Measurements from ENCODE around the gene CAMK4. TPM values are rescaled to one million over a fixed set of nuclear protein-coding genes. Genes with fewer than 3 reads are reported as not detected.
"Not testable (repeated sequence)": the region's sequence is repeated elsewhere in the genome, so short reads cannot be mapped to it uniquely, and the experiment has no call there.

CAMK4 gene
- polyA plus RNA-seq, 1 donor (not counting 4 experiments of a cell fraction or from before 2014, with no cell fraction given) = 0.45 TPM

- Histone ChIP-seq H3K36me3 (ENCODE audit: control insufficient read depth in 2 of 2, extremely low read depth in 1 of 2, insufficient read depth in 2 of 2, low read length in 2 of 2) (no peaks in the 10 kb centered on the region), H3K4me3 (ENCODE audit: control insufficient read depth in 2 of 3, extremely low read depth in 1 of 3, insufficient read depth in 2 of 3, low read depth in 1 of 3, low read length in 3 of 3) (no peak overlapping the region), H3K4me2 (ENCODE audit: control insufficient read depth, extremely low read depth, insufficient read depth, low read depth, low read length) (no peak overlapping the region), H2AFZ (ENCODE audit: control insufficient read depth, low read length) (no peak overlapping the region), H3K27ac (ENCODE audit: control insufficient read depth, insufficient read depth, low read length) (no peak overlapping the region), H3K79me2 (ENCODE audit: control insufficient read depth, insufficient read depth, low read length) (no peaks in the 10 kb centered on the region), H3K4me1 (ENCODE audit: control insufficient read depth, extremely low read depth, insufficient read depth, low read length) (no peaks in the 10 kb centered on the region), H3K9me1 (ENCODE audit: control insufficient read depth, extremely low read depth, insufficient read depth, low read length) (no peaks in the 10 kb centered on the region), H3K9ac (ENCODE audit: control insufficient read depth, extremely low read depth, insufficient read depth, low read length) (no peak overlapping the region), H3K27me3 (ENCODE audit: control insufficient read depth, extremely low read depth, insufficient read depth, low read length) (no peaks in the 10 kb centered on the region), H3K9me3 (ENCODE audit: control insufficient read depth, low read depth, low read length) (no peaks in the 10 kb centered on the region), H4K20me1 (ENCODE audit: control insufficient read depth, extremely low read depth, insufficient read depth, low read length) (no peaks in the 10 kb centered on the region)
- dilution Hi-C loops (cut with MboI; ENCODE audit: extremely low pct_ligation_motif_present, low sequenced_read_pairs) = no loop called here
- TF ChIP-seq EZH2 (IDR thresholded peaks at IDR 0.05; ENCODE audit: low read length) (no peak), CTCF (optimal IDR thresholded peaks at IDR 0.05 in 1 of 3, IDR thresholded peaks at IDR 0.05 in 1 of 3, conservative IDR thresholded peaks at IDR 0.05 in 1 of 3; ENCODE audit: extremely low read depth in 1 of 3, insufficient read depth in 2 of 3, low read length in 3 of 3) (no peak)
- FAIRE-seq (no peak), DNase-seq (ENCODE audit: low read depth, low spot score) (no peak)
These were observed 75.7 kb downstream of the CAMK4 start for GRCh38 chr5:111299831-111300432.

GRCh38 chr5:111301264-111301663, 77.1 kb downstream of the CAMK4 start:
- dilution Hi-C loops (cut with MboI; ENCODE audit: extremely low pct_ligation_motif_present, low sequenced_read_pairs) = no loop called here
- TF ChIP-seq EZH2 (IDR thresholded peaks at IDR 0.05; ENCODE audit: low read length) = no peak
- TF ChIP-seq CTCF (optimal IDR thresholded peaks at IDR 0.05 in 1 of 3, IDR thresholded peaks at IDR 0.05 in 1 of 3, conservative IDR thresholded peaks at IDR 0.05 in 1 of 3; ENCODE audit: extremely low read depth in 1 of 3, insufficient read depth in 2 of 3, low read length in 3 of 3) = no peak
- H3K4me2 ChIP-seq (ENCODE audit: control insufficient read depth, extremely low read depth, insufficient read depth, low read depth, low read length) = no peak overlapping the region

GRCh38 chr5:111302043-111302442, 77.9 kb downstream of the CAMK4 start:
- H3K4me2 ChIP-seq (ENCODE audit: control insufficient read depth, extremely low read depth, insufficient read depth, low read depth, low read length); dilution Hi-C loops (cut with MboI; ENCODE audit: extremely low pct_ligation_motif_present, low sequenced_read_pairs): not testable (repeated sequence)

More at GRCh38 chr5:111301264-111301663, 77.1 kb downstream of the CAMK4 start:
- Histone ChIP-seq H3K9ac (ENCODE audit: control insufficient read depth, extremely low read depth, insufficient read depth, low read length) (no peak overlapping the region), H3K9me1 (ENCODE audit: control insufficient read depth, extremely low read depth, insufficient read depth, low read length) (no peaks in the 10 kb centered on the region), H3K9me3 (ENCODE audit: control insufficient read depth, low read depth, low read length) (no peaks in the 10 kb centered on the region), H3K27ac (ENCODE audit: control insufficient read depth, insufficient read depth, low read length) (no peak overlapping the region), H4K20me1 (ENCODE audit: control insufficient read depth, extremely low read depth, insufficient read depth, low read length) (no peaks in the 10 kb centered on the region), H3K4me1 (ENCODE audit: control insufficient read depth, extremely low read depth, insufficient read depth, low read length) (no peaks in the 10 kb centered on the region), H2AFZ (ENCODE audit: control insufficient read depth, low read length) (no peak overlapping the region), H3K27me3 (ENCODE audit: control insufficient read depth, extremely low read depth, insufficient read depth, low read length) (no peaks in the 10 kb centered on the region), H3K79me2 (ENCODE audit: control insufficient read depth, insufficient read depth, low read length) (no peaks in the 10 kb centered on the region), H3K4me3 (ENCODE audit: control insufficient read depth in 2 of 3, extremely low read depth in 1 of 3, insufficient read depth in 2 of 3, low read depth in 1 of 3, low read length in 3 of 3) (no peak overlapping the region), H3K36me3 (ENCODE audit: control insufficient read depth in 2 of 2, extremely low read depth in 1 of 2, insufficient read depth in 2 of 2, low read length in 2 of 2) (no peaks in the 10 kb centered on the region)
- FAIRE-seq (no peak), DNase-seq (ENCODE audit: low read depth, low spot score) (no peak)

More at GRCh38 chr5:111302043-111302442, 77.9 kb downstream of the CAMK4 start:
- not testable (repeated sequence) for H4K20me1 ChIP-seq (ENCODE audit: control insufficient read depth, extremely low read depth, insufficient read depth, low read length); H3K79me2 ChIP-seq (ENCODE audit: control insufficient read depth, insufficient read depth, low read length); H3K36me3 ChIP-seq (ENCODE audit: control insufficient read depth in 2 of 2, extremely low read depth in 1 of 2, insufficient read depth in 2 of 2, low read length in 2 of 2); H3K9me1 ChIP-seq (ENCODE audit: control insufficient read depth, extremely low read depth, insufficient read depth, low read length); H3K9me3 ChIP-seq (ENCODE audit: control insufficient read depth, low read depth, low read length); H3K27me3 ChIP-seq (ENCODE audit: control insufficient read depth, extremely low read depth, insufficient read depth, low read length); FAIRE-seq; H3K9ac ChIP-seq (ENCODE audit: control insufficient read depth, extremely low read depth, insufficient read depth, low read length); H3K27ac ChIP-seq (ENCODE audit: control insufficient read depth, insufficient read depth, low read length); H3K4me3 ChIP-seq (ENCODE audit: control insufficient read depth in 2 of 3, extremely low read depth in 1 of 3, insufficient read depth in 2 of 3, low read depth in 1 of 3, low read length in 3 of 3); H2AFZ ChIP-seq (ENCODE audit: control insufficient read depth, low read length); DNase-seq (ENCODE audit: low read depth, low spot score); H3K4me1 ChIP-seq (ENCODE audit: control insufficient read depth, extremely low read depth, insufficient read depth, low read length)

Data from keratinocyte (primary cell).